Fibroblast of lung (primary cell): ENCODE data around the gene PRSS53.

Experiments used
- CTCF ChIP-seq, 2 donors: IDR thresholded peaks in 1 of 2; conservative IDR thresholded peaks in 1 of 2; 1 replicate in 1 of 2; 2 replicates in 1 of 2; pipeline ENCODE4 v1.5.1; 2011 to 2012; ENCODE audit warnings: low read length in 2 of 2, control low read depth in 1 of 2, inconsistent platforms in 1 of 2, low read depth in 1 of 2, mild to moderate bottlenecking in 1 of 2
- EZH2 ChIP-seq: IDR thresholded peaks from 2 replicates; pipeline ENCODE4 v1.5.1; 2012; ENCODE audit warnings: low read length, control low read depth, mild to moderate bottlenecking; ENCODE audit errors: missing control alignments

GRCh38 chr16:31130336-31130891 is 41.7 kb upstream of the PRSS53 start:
- no peak for TF ChIP-seq CTCF (conservative IDR thresholded peaks at IDR 0.05 in 1 of 2, IDR thresholded peaks at IDR 0.05 in 1 of 2; ENCODE audit: low read depth in 1 of 2, low read length in 2 of 2)
- no peak for TF ChIP-seq EZH2
